ENCODE measurements around the gene AKAP7.

AKAP7 gene

GRCh38 chr6:131134980-131135243 lies 355 bp upstream of the AKAP7 start:
- no peak for DNase-seq

DNA sequence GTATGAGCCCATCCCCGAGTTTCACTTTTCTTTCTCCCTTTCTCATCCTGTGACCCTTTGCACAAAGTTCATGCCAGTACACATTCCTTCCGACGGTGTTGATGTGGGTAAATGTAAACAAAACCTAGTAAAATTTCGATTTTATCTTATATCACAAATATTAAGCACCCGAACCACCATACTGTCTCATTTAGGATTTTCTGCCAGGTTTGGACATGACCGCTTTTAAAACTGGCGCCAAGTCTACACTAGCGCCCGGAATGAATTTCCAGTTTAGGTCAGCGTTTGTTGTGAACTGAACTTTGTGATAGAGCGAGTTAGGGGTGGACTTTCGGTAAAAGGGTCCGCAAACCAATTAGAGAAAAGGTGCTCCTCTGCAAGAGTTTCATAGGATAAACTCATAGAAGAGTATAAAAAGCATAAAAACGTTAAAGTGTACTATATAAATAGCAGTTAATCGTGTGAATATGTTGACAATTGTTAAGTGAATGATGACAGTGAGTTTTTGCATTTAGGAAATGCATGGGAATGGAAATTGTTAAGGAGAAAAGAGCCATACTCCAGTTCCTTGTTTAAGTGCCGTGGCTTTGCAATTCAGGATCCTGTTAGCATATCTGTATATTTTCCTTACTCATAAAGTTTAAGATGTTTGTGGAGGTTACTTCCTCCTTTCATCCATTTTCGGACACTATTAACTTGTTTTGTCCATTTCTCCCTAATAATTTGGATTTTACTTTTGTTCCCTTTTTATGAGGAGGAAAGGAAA lies 937 bp downstream of the AKAP7 start:
- no peak for DNase-seq

- DNase-seq, result no peak
These were observed 4.3 kb downstream of the AKAP7 start for GRCh38 chr6:131139599-131139998.

- no peak for DNase-seq
These were observed 8.1 kb downstream of the AKAP7 start for GRCh38 chr6:131143319-131143718.

- DNase-seq, result no peak
These were observed 11.6 kb downstream of the AKAP7 start for GRCh38 chr6:131146865-131147264.

- no peak for DNase-seq
These were observed 21.1 kb downstream of the AKAP7 start for GRCh38 chr6:131156411-131156810.

GRCh38 chr6:131159578-131159977 lies 24.3 kb downstream of the AKAP7 start:
- no peak for DNase-seq

DNA sequence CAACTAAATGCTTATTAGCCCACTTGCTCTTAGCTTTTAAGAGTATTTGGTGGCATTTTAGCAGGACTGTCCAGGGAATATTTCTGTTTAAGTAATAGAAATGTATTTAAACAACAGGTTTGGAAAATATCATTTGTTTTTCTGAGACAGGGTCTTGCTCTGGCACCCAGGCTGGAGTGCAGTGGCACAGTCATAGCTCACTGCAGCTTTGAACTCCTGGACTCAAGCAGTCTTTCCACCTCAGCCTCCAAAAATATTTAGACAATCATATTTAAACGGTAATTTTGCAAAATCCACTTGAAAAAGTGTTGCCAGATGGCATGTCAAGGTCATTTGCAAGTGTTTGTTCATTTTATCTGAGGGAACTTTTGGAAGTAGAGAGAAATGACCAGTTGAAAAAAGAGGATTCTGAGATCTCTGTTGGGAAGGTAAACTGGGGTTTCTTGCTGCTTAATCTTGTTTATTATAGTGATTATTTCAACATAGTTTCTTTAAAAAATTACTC lies 25.0 kb downstream of the AKAP7 start:
- DNase-seq, result no peak

DNA sequence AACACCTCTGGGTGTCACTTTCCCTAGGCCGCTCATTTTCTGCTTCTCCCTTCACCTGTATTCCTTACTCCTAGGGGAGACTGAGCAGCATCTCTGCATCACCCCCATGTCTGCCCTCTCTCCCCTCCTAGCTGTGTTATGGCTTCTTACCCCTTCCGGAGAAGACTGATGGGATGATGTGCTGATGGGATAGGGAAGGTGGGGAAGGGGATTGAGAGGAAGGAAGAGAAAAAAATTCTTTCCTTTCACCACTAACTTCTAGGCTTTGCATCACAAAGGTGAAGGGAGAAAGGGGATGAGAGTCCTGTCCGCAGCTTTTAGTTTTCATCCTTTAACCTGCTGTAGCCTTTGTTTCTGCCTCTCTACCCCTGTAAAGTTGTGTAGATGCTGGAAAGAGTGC lies 26.7 kb downstream of the AKAP7 start:
- no peak for DNase-seq

GRCh38 chr6:131163886-131164285 lies 28.6 kb downstream of the AKAP7 start:
- no peak for DNase-seq

GRCh38 chr6:131164506-131164905 lies 29.2 kb downstream of the AKAP7 start:
- DNase-seq, result no peak

GRCh38 chr6:131167773-131168172 lies 32.5 kb downstream of the AKAP7 start:
- no peak for DNase-seq

DNA sequence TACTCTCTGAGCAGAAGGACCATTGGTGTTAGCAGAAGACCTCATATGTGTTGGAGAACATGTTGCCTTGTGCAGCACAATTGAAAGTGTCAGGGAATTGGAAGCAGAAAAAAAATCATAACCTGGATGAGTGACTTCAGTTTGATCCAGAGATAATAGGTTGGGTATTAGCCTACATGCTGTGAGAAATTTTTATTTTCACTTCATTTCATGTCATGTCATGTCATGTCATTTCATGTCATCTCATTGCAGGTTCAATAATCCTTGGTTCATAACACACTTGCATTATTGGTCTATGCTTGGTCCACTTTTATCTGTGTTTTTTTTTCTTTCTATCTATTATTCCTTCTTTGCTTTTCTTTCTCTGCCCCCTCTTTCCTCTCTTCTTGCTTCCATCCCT lies 34.3 kb downstream of the AKAP7 start:
- DNase-seq, result no peak

DNA sequence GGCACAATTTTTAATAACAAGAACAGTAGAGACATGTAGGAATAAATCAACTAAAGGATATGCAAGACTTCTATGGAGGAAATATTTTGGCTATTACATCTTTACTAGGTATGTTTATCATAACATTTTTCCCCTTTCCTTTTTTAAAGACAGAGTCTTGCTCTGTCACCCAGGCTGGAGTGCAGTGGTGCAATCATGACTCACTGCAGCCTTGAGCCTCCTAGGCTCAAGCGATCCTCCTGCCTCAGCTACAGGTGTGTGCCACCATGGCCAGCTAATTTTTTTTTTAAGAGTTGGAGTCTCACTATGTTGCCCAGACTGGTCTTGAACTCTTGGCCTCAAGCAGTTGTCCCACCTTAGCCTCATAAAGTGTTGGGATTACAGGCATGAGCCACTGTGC lies 37.0 kb downstream of the AKAP7 start:
- no peak for DNase-seq

DNA sequence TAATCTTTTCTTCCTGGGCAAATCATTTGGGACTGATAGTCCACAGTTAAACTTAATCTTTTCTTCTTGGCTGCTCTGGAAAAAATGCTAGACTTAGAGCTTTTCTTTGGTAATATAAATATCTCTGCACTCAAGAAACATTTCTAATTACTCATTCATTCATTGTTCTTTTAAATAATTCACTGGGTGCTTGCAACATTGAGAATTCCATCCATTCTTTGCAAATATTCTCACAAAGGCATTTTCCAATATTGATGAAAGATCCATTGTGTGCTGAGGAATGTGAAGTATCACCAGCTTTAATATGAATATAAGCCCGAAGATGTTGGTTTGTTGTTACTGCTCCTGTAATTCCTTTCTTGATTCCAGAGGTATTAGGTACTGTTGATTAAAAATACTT lies 38.4 kb downstream of the AKAP7 start:
- no peak for DNase-seq

GRCh38 chr6:131175564-131175963 lies 40.3 kb downstream of the AKAP7 start:
- no peak for DNase-seq

DNA sequence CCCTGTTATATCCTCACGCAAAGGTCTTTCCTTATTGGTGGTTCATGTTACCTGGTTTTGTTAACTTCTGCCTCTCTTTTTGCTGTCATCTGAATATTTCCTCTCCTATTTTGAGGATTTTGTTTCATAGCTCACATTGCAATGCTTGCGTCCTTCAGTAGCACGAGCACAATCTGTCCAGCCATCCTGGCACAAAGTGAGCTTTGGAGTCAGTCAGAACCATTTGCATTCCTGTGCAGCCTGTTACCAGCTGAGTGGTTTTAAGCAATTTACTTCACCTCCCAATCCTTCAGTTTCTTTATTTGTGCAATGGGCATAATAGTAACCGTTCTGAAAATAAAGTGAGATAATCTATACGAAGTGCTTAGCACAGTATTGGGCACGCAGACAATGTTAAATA lies 42.7 kb downstream of the AKAP7 start:
- DNase-seq, result no peak

GRCh38 chr6:131182991-131183425 lies 47.7 kb downstream of the AKAP7 start:
- DNase-seq, result peak; percentile 49

- no peak for DNase-seq
These were observed 48.3 kb downstream of the AKAP7 start for GRCh38 chr6:131183427-131184095.

DNA sequence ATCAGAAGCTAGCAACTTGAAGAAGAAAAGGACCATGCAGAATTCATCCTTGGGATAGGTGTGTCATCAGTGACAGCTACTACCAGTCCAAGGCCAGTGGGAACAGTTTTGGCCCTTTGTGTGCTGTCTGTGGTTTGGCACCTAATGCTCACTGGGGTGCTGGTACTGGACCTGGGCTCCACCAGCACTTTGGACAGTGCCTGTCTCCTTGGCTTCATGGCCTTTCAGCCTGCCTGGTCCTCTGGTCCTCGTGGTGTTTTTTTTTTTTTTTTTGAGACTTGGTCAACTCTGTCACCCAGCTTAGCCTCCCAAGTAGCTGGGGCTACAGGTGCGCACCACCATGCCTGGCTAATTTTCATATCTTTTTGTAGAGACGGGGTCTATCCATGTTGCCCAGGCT lies 56.3 kb downstream of the AKAP7 start:
- no peak for DNase-seq

DNA sequence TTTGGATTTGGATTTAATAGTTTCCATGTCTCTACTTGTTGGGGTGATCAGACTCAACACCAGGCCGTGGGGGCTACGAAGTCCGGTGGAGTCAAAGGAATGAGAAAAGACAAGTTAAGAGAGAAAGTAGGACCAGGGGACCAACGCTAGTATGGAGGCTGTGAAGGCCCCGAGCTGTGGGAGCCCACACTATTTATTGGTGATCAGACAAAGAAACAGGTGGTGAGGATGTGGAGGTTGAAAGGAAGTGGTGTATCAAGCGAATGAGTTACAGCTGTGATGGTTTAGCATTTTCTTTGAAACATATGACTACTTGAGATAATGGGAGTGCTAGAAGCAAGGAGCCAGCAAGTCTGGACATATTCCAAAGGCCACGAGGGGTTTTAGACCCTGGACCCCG lies 62.4 kb downstream of the AKAP7 start:
- peak; percentile 56 for DNase-seq

- peak; percentile 79 for DNase-seq
These were observed 64.5 kb downstream of the AKAP7 start for GRCh38 chr6:131199568-131200272.

GRCh38 chr6:131205481-131206244 lies 70.4 kb downstream of the AKAP7 start:
- no peak for DNase-seq

Data from CD4-positive, alpha-beta T cell treated with Interleukin-6 for 4 hours (primary cell).